GM21390 (cell line): ENCODE data around the gene CCDC32.

Experiments
- ATAC-seq: cut with Tn5 transposase; IDR thresholded peaks from one replicate; pipeline ENCODE4 v1.9.1; 2021; ENCODE audit not compliant: unreplicated experiment

CCDC32 gene

GRCh38 chr15:40513609-40514008 lies 51.2 kb downstream of the CCDC32 start:
- ATAC-seq = no peak

GRCh38 chr15:40512440-40512839 lies 52.4 kb downstream of the CCDC32 start:
- no peak for ATAC-seq

- peak; percentile 48 for ATAC-seq
Measured at GRCh38 chr15:40511472-40512133, 53.2 kb downstream of the CCDC32 start.

- peak; percentile 40 for ATAC-seq
Measured at GRCh38 chr15:40511093-40511471, 53.8 kb downstream of the CCDC32 start.

- no peak for ATAC-seq
Measured at GRCh38 chr15:40510201-40510600, 54.6 kb downstream of the CCDC32 start.

GRCh38 chr15:40508216-40508615 lies 56.6 kb downstream of the CCDC32 start:
- no peak for ATAC-seq

- peak; percentile 52 for ATAC-seq
Measured at GRCh38 chr15:40506964-40507571, 57.8 kb downstream of the CCDC32 start.
